ENCODE results near the gene SLC38A10.
A peak's percentile ranks its signal among the peaks of the same experiment; 100 is the strongest.

Gene SLC38A10

GRCh38 chr17:81273698-81274470 lies 21.2 kb downstream of the SLC38A10 start:
- no peak for DNase-seq

- DNase-seq: no peak
Observed at GRCh38 chr17:81272616-81273015, 22.5 kb downstream of the SLC38A10 start.

DNA sequence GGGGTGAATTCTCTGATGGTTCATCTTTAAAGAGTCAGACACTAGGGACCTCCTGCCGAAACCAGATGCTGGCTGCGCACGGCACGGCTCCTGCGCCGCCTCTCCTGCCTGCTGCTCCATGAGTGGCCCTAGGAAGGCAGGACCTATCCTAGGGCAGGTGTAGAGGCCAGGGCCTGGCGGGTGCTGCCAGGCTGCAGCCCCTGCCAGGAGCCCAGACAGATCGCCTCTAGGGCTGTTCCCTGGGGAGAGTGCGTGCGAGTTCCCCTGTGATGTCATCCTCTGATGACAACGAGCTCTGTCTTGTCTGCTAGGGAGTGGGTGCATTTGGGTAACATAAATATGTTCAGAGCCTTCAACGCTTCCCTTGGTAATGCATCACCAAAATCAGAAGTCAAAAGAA lies 23.9 kb downstream of the SLC38A10 start:
- DNase-seq: no peak

GRCh38 chr17:81270279-81270678 lies 24.8 kb downstream of the SLC38A10 start:
- no peak for DNase-seq

GRCh38 chr17:81267390-81268067 lies 27.6 kb downstream of the SLC38A10 start:
- no peak for DNase-seq

DNA sequence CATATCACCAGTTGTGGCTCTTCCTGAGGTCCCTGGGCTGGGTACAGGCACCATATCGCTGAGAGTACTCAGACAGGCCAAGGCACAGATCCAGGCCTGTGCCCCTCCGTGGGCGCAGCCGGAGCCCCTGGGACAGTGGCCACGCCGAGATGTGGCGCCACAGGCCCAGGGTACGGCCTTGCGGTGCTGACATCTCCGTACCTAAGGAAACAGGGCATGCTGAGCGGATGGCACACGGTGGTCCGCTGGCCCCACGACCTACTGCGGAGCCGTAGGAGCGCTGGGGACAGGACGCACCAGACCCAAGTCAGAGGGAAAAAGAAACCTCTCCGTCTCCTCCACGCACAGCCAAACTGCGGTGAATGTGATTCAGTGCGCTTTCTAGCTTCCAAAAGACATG lies 29.5 kb downstream of the SLC38A10 start:
- DNase-seq: no peak

GRCh38 chr17:81264640-81265039 lies 30.5 kb downstream of the SLC38A10 start:
- DNase-seq: no peak

DNA sequence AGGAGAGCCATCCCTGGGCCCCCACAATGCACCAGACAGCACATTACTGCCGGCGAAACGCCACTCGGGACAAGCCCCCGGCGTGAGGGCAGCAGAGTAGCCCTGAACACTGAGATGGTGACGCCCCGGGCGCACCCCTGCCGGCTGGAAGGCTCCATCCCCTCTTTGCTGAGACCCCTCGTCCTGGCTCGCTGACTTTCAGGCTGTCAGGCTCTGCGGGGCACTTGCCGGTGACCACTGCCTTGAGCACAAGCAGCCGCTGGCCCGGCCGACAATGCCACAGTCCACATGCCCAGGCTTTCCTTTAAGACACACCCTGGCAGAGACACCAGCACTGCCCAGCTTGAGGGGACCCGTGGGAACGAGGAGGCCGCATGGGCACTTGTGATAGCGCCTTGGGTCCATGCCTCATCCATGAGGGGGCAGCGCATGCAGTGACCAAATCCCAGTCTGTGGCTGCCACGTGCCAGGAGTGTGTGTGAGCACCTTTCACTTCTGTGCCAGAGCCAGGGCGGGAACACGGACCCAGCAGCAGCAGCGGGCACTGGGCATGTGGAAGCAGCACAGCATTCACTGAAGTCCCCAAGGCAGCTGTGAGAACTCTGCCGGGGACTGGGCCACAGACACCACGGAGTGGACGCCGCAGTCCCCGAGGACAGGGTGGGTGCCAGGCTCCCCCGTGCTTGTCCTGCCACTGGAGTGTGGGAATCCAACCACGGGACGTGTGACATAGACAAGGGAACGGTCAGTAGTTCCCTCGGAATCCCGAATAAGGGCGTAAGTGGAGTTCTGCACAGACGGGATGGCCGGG lies 31.5 kb downstream of the SLC38A10 start:
- no peak for DNase-seq

GRCh38 chr17:81261582-81262336 lies 33.3 kb downstream of the SLC38A10 start:
- DNase-seq: no peak

- DNase-seq: no peak
Observed at GRCh38 chr17:81261096-81261495, 34.0 kb downstream of the SLC38A10 start.

DNA sequence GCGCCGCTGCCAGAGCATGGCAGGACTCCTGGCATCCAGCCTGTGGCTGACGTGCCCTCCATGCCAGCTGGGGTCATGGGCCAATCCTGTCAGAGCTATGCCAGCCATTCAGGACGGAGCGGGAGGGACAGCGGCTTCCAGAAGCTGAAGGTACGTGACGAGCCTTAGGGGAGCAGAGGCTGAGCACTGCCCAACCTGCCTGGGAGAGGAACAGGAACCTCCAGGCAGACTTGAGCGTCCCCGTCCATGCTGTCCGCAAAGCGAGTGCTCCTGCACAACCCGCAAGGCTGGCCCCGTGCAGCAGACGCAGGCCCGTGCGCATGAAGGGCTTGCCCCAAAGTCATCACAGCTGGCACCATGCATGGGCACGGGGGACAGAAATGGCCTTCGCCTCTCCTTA lies 34.5 kb downstream of the SLC38A10 start:
- DNase-seq: no peak

GRCh38 chr17:81260171-81260570 lies 34.9 kb downstream of the SLC38A10 start:
- DNase-seq: no peak

- no peak for DNase-seq
Observed at GRCh38 chr17:81259058-81259605, 36.0 kb downstream of the SLC38A10 start.

GRCh38 chr17:81258292-81258691 lies 36.8 kb downstream of the SLC38A10 start:
- DNase-seq: no peak

- DNase-seq: no peak
Observed at GRCh38 chr17:81257533-81257932, 37.6 kb downstream of the SLC38A10 start.

DNA sequence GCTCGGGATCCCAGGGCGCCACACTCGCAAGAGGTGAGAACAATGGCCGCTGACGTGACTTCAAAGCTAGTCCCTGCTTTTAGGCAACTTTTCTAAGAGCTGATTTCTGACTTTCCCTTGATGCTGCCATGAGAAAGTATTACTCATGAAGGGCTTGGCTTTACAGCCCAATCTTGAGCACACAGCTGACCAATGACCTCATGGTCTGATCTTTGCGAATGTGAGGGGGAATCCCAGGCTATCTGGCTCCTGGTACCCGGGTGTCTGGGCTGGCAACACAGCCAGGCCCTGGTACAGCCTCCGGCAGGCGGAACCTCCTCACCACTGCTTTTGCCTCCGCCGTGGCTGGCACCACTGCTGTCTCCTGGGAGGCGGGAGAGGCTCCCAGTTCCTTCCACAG lies 38.5 kb downstream of the SLC38A10 start:
- DNase-seq: no peak

- DNase-seq: no peak
Observed at GRCh38 chr17:81254955-81255717, 40.0 kb downstream of the SLC38A10 start.

- DNase-seq: peak; percentile 68
Observed at GRCh38 chr17:81253358-81254131, 41.6 kb downstream of the SLC38A10 start.

DNA sequence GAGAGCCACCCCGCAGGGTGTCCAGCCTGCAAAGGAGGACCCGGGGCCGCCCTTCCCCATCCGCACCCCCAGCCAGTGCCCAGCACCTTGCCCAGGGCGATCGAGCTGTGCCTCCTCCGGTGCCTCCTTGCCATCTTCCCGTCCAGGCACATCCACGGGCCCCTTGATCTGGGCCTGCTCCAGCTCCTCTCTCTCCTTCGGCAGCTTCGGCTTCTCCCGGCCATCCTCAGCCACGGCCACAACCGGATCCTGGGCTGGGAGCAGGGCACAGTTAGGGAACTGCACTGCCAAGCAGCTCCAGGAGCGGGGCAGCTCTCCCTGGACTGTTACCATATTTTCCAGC lies 42.1 kb downstream of the SLC38A10 start:
- DNase-seq: no peak

DNA sequence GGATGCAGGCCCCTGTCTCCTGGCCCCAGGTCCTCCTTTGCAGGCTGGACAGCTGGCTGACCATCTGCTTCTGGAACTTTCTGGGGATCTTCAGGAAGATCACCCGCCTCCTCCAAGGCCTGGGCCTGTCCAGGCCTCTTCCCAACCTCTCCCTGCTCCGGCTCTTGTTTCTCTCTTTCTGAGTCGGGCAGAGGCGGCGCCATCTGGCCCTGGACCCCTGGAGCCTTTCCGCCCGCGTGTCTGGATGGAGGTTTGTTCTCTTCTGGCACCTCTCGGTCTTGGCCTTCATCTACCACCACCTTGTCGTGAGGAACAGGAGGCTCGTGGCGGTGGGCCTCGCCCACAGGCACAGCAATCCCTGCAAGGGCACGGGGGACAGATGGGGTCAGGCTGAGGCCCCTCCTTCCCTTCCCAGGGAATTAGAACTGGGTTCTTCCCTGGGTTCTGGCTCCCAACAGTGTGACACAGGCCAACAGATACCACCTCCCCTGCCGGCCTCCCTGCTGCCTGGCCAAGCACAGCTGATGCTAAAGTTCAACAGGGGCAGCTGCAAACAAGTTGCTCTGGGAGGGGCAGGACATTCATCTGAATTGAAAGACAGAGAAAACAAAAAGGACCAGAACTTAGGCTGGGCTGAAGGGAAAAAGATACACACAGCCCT lies 42.7 kb downstream of the SLC38A10 start:
- DNase-seq: no peak

Data from hematopoietic multipotent progenitor cell treated with erythropoietin and hydrocortisone succinate and interleukin-3 and kit ligand, for 6 days (in vitro differentiated cells).